ENCODE measurements around the gene TMED5. TPM values are rescaled to one million over a fixed set of nuclear protein-coding genes. Genes with fewer than 3 reads are reported as not detected.

Gene TMED5
- total RNA-seq, 1 experiment from 2014 or later: 59.2 TPM

- no peak for DNase-seq
- Histone ChIP-seq H3K79me2 (ENCODE audit: low read length) (peaks cover 91% of the 10 kb centered on the region), H3K9me3 (ENCODE audit: low read length) (no peaks in the 10 kb centered on the region), H3K4me3 (ENCODE audit: low read length) (no peak overlapping the region), H3K27me3 (ENCODE audit: low read length) (no peaks in the 10 kb centered on the region), H3K36me3 (ENCODE audit: low read depth, low read length) (peaks cover 19% of the 10 kb centered on the region), H3K4me2 (ENCODE audit: low read length) (no peak overlapping the region), H3K9me2 (replicated peaks; ENCODE audit: low read length) (no peaks in the 10 kb centered on the region), H3K27ac (ENCODE audit: low read length) (no peak overlapping the region), H3F3A (ENCODE audit: low read length, unreplicated experiment) (no peaks in the 10 kb centered on the region), H2AFZ (ENCODE audit: low read length) (no peak overlapping the region), H3K4me1 (ENCODE audit: insufficient read depth, low read length) (peaks cover 9% of the 10 kb centered on the region; the same call in 1 of the 2 replicates), H4K20me1 (ENCODE audit: low read length) (peaks cover 15% of the 10 kb centered on the region), H3K9ac (ENCODE audit: low read length) (no peak overlapping the region)
- TF ChIP-seq, protein P1, sequence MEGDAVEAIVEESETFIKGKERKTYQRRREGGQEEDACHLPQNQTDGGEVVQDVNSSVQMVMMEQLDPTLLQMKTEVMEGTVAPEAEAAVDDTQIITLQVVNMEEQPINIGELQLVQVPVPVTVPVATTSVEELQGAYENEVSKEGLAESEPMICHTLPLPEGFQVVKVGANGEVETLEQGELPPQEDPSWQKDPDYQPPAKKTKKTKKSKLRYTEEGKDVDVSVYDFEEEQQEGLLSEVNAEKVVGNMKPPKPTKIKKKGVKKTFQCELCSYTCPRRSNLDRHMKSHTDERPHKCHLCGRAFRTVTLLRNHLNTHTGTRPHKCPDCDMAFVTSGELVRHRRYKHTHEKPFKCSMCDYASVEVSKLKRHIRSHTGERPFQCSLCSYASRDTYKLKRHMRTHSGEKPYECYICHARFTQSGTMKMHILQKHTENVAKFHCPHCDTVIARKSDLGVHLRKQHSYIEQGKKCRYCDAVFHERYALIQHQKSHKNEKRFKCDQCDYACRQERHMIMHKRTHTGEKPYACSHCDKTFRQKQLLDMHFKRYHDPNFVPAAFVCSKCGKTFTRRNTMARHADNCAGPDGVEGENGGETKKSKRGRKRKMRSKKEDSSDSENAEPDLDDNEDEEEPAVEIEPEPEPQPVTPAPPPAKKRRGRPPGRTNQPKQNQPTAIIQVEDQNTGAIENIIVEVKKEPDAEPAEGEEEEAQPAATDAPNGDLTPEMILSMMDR (conservative IDR thresholded peaks at IDR 0.05; ENCODE audit: low read depth, low read length): no peak
- TF ChIP-seq EZH2 (IDR thresholded peaks at IDR 0.05; ENCODE audit: low read length, unreplicated experiment) (no peak), EZH2phosphoT487 (IDR thresholded peaks at IDR 0.05; ENCODE audit: borderline replicate concordance, low read length) (no peak)
- ATAC-seq: no peak
- intact Hi-C loops (cut with micrococcal nuclease): no loop called here
- CTCF ChIA-PET: no interaction called here
- POLR2A ChIA-PET (ENCODE audit: unreplicated experiment): no interaction called here
- BruUV-seq (replicated peaks): no TSS peak
Observed at GRCh38 chr1:93106226-93106625, 74.0 kb downstream of the TMED5 start.

DNA sequence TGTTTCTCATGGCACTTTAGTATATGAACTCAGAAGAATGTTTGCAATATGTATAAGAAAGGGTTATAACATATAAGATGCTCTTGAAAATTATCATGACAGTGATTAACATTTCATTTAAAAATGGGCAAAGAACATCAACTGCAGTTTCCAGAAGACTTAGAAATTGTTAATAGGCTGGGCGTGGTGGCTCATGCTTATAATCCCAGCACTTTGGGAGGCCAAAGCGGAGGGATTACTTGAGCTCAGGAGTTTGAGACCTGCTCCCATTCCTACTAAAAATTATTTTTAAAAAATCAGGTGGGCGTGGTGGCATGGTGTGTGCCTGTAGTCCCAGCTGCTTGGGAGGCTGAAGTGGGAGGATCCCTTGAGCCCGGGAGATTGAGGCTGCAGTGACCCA, 78.1 kb downstream of the TMED5 start:
- Histone ChIP-seq H3K9me2 (replicated peaks; ENCODE audit: low read length) (no peaks in the 10 kb centered on the region), H3K36me3 (ENCODE audit: low read depth, low read length) (peaks cover 6% of the 10 kb centered on the region; the same call in 1 of the 2 replicates), H3K9me3 (ENCODE audit: low read length) (no peaks in the 10 kb centered on the region), H3K4me2 (ENCODE audit: low read length) (no peak overlapping the region), H2AFZ (ENCODE audit: low read length) (no peak overlapping the region), H4K20me1 (ENCODE audit: low read length) (peaks cover 35% of the 10 kb centered on the region), H3K4me3 (ENCODE audit: low read length) (no peak overlapping the region), H3K27me3 (ENCODE audit: low read length) (no peaks in the 10 kb centered on the region), H3K79me2 (ENCODE audit: low read length) (peaks cover 91% of the 10 kb centered on the region), H3K27ac (ENCODE audit: low read length) (no peak overlapping the region), H3K4me1 (ENCODE audit: insufficient read depth, low read length) (no peaks in the 10 kb centered on the region), H3F3A (ENCODE audit: low read length, unreplicated experiment) (no peaks in the 10 kb centered on the region), H3K9ac (ENCODE audit: low read length) (no peak overlapping the region)
- DNase-seq (no peak), ATAC-seq (no peak)
- no TSS peak for BruUV-seq (replicated peaks)
- ChIA-PET POLR2A (ENCODE audit: unreplicated experiment) (no interaction called here), CTCF (interaction anchor here (0.6 kb wide), 1 partner anchor 9 kb away, joined by 4 read pairs; no protein-coding TSS in a partner anchor)
- intact Hi-C loops (cut with micrococcal nuclease): no loop called here
- no peak for TF ChIP-seq EZH2phosphoT487 (IDR thresholded peaks at IDR 0.05; ENCODE audit: borderline replicate concordance, low read length)
- no peak for TF ChIP-seq EZH2 (IDR thresholded peaks at IDR 0.05; ENCODE audit: low read length, unreplicated experiment)
- TF ChIP-seq, protein P1 (conservative IDR thresholded peaks at IDR 0.05; ENCODE audit: low read depth, low read length): no peak

Other genes with a start within 250 kb of the TMED5 start
- gene DIPK1A, start 219.0 kb downstream of the TMED5 start, total RNA-seq (2014; rRNA removed): 1.0 and 2.1 TPM in 2 replicates
- gene MTF2, start 101.1 kb downstream of the TMED5 start, total RNA-seq (2014; rRNA removed): 15.3 and 25.3 TPM in 2 replicates
- gene CCDC18, start 311 bp upstream of the TMED5 start, total RNA-seq (2014; rRNA removed): 8.8 and 18.9 TPM in 2 replicates
- gene DR1, start 165.5 kb upstream of the TMED5 start, total RNA-seq (2014; rRNA removed): 34.8 and 48.6 TPM in 2 replicates